ENCODE data around the gene C11orf68.
"Not testable (repeated sequence)": the region's sequence is repeated elsewhere in the genome, so short reads cannot be mapped to it uniquely, and the experiment has no call there.

The C11orf68 gene

DNA sequence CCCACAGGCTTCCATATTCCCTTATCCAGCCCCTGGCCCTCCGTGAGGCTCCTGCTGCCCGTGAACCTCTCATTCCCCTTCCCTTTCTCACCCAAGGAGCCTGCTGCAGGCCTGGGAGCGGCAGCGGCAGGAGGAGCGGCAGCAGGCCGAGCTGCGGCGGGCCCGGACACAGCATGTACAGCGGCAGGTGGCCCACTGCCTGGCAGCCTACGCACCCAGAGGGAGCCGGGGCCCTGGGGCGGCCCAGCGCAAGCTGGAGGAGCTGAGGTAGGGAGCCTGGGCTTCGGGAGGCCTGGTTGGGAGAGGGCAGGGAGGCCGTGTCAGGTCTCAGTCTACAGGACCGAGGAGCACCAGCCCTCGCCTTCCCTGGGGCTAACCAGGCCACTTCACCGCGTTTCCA is 34.6 kb upstream of the C11orf68 start:
- Histone ChIP-seq H3K36me3 (ENCODE audit: control insufficient read depth, insufficient read depth, low read length) (no peaks in the 10 kb centered on the region), H3K27me3 (ENCODE audit: control insufficient read depth, insufficient read depth, low read length) (no peaks in the 10 kb centered on the region), H3K9ac (ENCODE audit: low read depth, low read length) (no peak overlapping the region), H3K4me3 (ENCODE audit: low read depth, low read length) (no peak overlapping the region), H3K9me3 (ENCODE audit: control insufficient read depth, insufficient read depth, low read length) (no peaks in the 10 kb centered on the region), H3K4me1 (ENCODE audit: control insufficient read depth, insufficient read depth, low read length) (no peaks in the 10 kb centered on the region)

DNA sequence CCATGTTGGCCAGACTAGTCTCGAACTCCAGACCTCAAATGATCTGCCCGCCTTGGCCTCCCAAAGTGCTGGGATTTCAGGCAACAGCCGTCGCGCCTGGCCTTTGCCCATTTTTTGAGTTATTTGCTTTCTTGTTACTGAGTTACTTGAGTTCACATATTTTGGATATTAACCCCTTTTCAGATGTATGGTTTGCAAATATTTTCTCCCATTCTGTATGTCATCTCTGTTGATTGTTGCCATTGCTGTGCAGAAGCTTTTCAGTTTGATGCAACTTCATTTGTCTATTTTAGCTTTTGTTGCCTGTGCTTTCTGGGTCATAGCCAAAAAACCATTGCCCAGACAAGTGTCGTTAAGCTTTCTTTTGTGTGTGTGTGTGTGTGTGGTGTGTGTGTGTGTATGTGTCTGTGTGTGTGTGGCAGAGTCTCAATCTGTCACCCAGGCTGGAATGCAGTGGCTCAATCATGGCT is 33.2 kb upstream of the C11orf68 start:
- Histone ChIP-seq H3K36me3 (ENCODE audit: control insufficient read depth, insufficient read depth, low read length) (no peaks in the 10 kb centered on the region), H3K9ac (ENCODE audit: low read depth, low read length) (no peak overlapping the region), H3K9me3 (ENCODE audit: control insufficient read depth, insufficient read depth, low read length) (no peaks in the 10 kb centered on the region), H3K4me1 (ENCODE audit: control insufficient read depth, insufficient read depth, low read length) (no peaks in the 10 kb centered on the region), H3K4me3 (ENCODE audit: low read depth, low read length) (no peak overlapping the region), H3K27me3 (ENCODE audit: control insufficient read depth, insufficient read depth, low read length) (no peaks in the 10 kb centered on the region)

DNA sequence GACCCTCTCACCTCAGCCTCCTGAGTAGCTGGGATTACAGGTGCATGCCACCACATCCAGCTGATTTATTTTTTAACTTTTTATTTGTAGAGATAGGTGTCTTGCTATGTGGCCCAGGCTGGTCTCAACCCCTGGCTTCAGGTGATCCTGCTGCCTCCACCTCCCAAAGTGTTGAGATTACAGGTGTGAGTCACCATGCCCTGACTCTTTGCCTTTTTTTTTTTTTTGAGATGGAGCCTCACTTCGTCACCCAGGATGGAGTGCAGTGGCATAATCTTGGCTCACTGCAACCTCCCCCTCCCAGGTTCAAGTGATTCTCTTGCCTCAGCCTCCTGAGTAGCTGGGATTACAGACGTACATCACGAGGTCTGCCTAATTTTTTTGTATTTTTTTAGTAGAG is 32.8 kb upstream of the C11orf68 start:
- H3K4me3 ChIP-seq (ENCODE audit: low read depth, low read length); H3K4me1 ChIP-seq (ENCODE audit: control insufficient read depth, insufficient read depth, low read length); H3K9me3 ChIP-seq (ENCODE audit: control insufficient read depth, insufficient read depth, low read length); H3K9ac ChIP-seq (ENCODE audit: low read depth, low read length); H3K27me3 ChIP-seq (ENCODE audit: control insufficient read depth, insufficient read depth, low read length); H3K36me3 ChIP-seq (ENCODE audit: control insufficient read depth, insufficient read depth, low read length): not testable (repeated sequence)

DNA sequence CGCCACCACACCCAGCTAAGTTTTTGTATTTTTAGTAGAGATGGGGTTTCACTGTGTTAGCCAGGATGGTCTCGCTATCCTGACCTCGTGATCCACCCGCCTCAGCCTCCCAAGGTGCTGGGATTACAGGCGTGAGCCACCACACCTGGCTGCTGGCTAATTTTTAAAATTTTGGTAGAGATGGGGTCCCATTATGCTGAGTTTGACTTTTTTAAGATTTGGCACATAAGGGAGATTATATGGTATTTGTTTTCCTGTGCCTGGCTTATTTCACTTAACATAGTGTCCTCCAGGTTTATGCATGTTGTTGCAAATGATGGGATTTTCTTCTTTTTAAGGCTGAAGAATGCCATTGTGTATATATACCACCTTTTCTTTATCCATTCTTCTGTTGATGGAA is 31.8 kb upstream of the C11orf68 start:
- H3K4me3 ChIP-seq (ENCODE audit: low read depth, low read length); H3K9ac ChIP-seq (ENCODE audit: low read depth, low read length); H3K9me3 ChIP-seq (ENCODE audit: control insufficient read depth, insufficient read depth, low read length); H3K4me1 ChIP-seq (ENCODE audit: control insufficient read depth, insufficient read depth, low read length); H3K27me3 ChIP-seq (ENCODE audit: control insufficient read depth, insufficient read depth, low read length); H3K36me3 ChIP-seq (ENCODE audit: control insufficient read depth, insufficient read depth, low read length): not testable (repeated sequence)

DNA sequence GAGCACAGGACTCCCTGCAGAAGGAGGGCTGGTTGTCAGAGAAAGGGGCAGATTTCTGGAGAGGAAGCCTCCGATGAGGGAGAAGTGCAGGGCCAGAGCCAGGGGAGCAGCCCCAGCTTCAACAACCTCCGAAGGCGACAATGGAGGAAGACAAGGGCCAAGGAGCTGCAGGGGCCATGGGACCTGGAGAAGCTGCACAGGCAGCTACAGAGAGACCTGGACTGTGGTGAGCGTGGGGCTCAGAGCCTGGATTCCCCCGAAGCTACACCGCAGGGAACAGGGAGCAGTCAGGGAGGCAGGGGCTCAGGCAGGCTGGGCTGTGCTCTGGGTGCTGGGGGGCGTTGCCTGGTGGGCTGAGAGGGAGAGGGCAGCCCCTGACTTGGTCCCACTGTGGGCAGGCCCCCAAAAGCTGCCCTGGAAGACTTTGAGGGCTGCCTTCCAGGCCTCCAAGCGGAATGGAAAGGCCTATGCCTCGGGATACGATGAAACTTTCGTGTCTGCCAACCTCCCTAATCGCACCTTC is 28.8 kb upstream of the C11orf68 start:
- H3K27me3 ChIP-seq (ENCODE audit: control insufficient read depth, insufficient read depth, low read length), result no peaks in the 10 kb centered on the region
- no peaks in the 10 kb centered on the region for H3K9me3 ChIP-seq (ENCODE audit: control insufficient read depth, insufficient read depth, low read length)
- H3K36me3 ChIP-seq (ENCODE audit: control insufficient read depth, insufficient read depth, low read length), result no peaks in the 10 kb centered on the region
- peaks cover 14% of the 10 kb centered on the region for H3K4me1 ChIP-seq (ENCODE audit: control insufficient read depth, insufficient read depth, low read length)
- no peak overlapping the region for H3K4me3 ChIP-seq (ENCODE audit: low read depth, low read length)
- no peak overlapping the region for H3K9ac ChIP-seq (ENCODE audit: low read depth, low read length)

DNA sequence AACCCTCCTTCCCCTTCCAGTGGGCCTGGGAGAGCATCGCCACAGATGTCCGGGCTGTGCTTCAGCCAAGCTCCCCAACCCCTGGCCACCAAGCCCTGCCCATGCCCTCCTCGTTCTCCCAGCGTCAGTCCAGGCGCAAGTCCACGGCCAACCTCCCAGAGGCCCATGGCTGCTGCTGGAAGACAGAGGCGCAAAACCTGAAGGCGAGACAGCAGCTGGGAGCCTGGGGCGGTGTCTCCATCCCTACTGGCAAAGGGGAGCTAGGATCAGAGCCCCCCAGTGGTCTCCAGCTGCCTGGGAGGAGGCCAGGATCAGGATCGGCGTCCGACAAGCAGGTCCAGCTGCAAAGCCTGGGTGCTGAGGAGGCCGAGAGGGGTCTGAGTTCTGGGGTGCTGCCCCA is 28.3 kb upstream of the C11orf68 start:
- H3K27me3 ChIP-seq (ENCODE audit: control insufficient read depth, insufficient read depth, low read length), result no peaks in the 10 kb centered on the region
- no peaks in the 10 kb centered on the region for H3K36me3 ChIP-seq (ENCODE audit: control insufficient read depth, insufficient read depth, low read length)
- no peaks in the 10 kb centered on the region for H3K9me3 ChIP-seq (ENCODE audit: control insufficient read depth, insufficient read depth, low read length)
- no peak overlapping the region for H3K4me3 ChIP-seq (ENCODE audit: low read depth, low read length)
- peaks cover 14% of the 10 kb centered on the region for H3K4me1 ChIP-seq (ENCODE audit: control insufficient read depth, insufficient read depth, low read length)
- H3K9ac ChIP-seq (ENCODE audit: low read depth, low read length), result peak overlapping the region; percentile 4

DNA sequence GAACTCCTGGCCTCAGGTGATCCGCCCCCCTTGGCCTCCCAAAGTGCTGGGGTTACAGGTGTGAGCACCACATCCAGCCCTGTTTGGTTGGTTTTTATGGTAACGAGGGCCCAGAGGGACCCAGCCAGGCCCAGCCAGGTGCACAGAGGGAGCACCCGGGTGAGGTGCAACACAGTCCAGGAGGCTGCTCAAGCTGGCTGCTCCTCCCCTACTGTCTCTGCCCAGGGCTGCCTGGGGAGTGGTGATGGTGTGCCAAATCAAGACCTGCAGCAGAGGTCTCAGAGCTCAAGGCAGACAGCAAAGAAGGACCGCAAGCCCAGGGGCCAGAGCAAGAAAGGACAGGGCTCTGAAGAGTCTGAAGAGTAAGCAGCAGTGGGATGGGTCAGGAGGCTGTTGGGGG is 27.8 kb upstream of the C11orf68 start:
- Histone ChIP-seq H3K27me3 (ENCODE audit: control insufficient read depth, insufficient read depth, low read length) (no peaks in the 10 kb centered on the region), H3K36me3 (ENCODE audit: control insufficient read depth, insufficient read depth, low read length) (no peaks in the 10 kb centered on the region), H3K4me1 (ENCODE audit: control insufficient read depth, insufficient read depth, low read length) (peaks cover 14% of the 10 kb centered on the region), H3K9ac (ENCODE audit: low read depth, low read length) (peak overlapping the region; percentile 4), H3K4me3 (ENCODE audit: low read depth, low read length) (no peak overlapping the region), H3K9me3 (ENCODE audit: control insufficient read depth, insufficient read depth, low read length) (no peaks in the 10 kb centered on the region)

DNA sequence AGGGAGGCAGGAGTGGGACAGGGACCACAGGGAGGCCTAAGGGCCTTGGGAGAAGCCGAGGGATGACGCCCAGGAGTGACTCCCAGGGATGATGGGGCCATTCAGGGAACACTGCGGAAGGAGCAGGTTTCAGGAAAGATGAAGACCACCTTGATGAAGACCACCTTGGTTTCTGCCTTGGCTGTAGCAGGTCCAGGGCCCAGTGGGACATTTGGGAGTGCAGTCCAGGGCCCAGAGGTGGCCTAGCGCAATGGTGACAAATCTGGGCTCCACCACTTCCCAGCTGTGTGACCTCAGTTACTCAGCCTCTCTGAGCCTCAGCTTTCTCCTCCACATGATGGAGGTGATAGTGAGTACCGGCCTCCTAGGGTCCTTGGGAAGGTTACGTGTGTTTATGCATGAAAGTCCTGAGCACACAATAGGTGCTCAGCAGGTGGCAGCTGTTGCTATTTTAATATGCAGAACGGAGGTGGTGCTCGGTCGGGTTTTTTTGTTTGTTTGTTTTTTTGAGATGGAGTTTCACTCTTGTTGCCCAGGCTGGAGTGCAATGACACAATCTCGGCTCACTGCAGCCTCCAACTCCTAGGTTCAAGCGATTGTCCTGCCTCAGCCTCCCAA is 27.2 kb upstream of the C11orf68 start:
- Histone ChIP-seq H3K9ac (ENCODE audit: low read depth, low read length) (no peak overlapping the region), H3K27me3 (ENCODE audit: control insufficient read depth, insufficient read depth, low read length) (no peaks in the 10 kb centered on the region), H3K4me1 (ENCODE audit: control insufficient read depth, insufficient read depth, low read length) (peaks cover 18% of the 10 kb centered on the region), H3K36me3 (ENCODE audit: control insufficient read depth, insufficient read depth, low read length) (no peaks in the 10 kb centered on the region), H3K9me3 (ENCODE audit: control insufficient read depth, insufficient read depth, low read length) (no peaks in the 10 kb centered on the region), H3K4me3 (ENCODE audit: low read depth, low read length) (peak overlapping the region; percentile 53)

DNA sequence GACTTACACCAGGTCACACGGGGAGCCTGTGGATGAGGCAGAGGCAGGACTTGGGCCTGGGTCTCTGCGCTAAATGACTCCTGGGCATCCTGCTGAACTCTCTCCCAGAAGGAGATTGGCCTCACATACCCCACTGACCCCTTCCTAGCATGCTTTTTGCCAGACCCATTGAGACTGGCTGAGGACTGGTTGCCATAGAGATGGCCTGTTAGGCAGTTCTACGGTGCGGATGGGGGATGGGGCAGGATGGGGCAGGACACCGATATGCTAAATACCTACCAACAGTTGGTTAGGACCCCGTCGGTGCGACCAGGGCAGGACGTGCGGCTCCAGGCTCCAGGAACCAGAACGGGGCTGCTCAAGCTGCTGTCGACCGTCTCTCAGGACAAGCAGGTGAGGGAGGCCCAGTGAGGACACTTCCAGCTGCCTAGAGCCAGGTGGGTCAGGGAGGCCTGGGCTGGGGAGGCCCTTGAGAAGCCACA is 26.6 kb upstream of the C11orf68 start, which contains the start of gene TSGA10IP:
TSS of gene TSGA10IP (plus strand) at position 51 of the 482 bp plus-strand sequence. CDS start at position 247, 196 bp downstream.
- peak within 1 kb of the TSS; percentile 47 for H3K9ac ChIP-seq (ENCODE audit: low read depth, low read length)
- peak within 1 kb of the TSS; percentile 53 for H3K4me3 ChIP-seq (ENCODE audit: low read depth, low read length)
- H3K9me3 ChIP-seq (ENCODE audit: control insufficient read depth, insufficient read depth, low read length), result no peaks in the 10 kb centered on the region
- H3K27me3 ChIP-seq (ENCODE audit: control insufficient read depth, insufficient read depth, low read length), result no peaks in the 10 kb centered on the region
- no peaks in the 10 kb centered on the region for H3K36me3 ChIP-seq (ENCODE audit: control insufficient read depth, insufficient read depth, low read length)
- H3K4me1 ChIP-seq (ENCODE audit: control insufficient read depth, insufficient read depth, low read length), result peaks cover 18% of the 10 kb centered on the region

DNA sequence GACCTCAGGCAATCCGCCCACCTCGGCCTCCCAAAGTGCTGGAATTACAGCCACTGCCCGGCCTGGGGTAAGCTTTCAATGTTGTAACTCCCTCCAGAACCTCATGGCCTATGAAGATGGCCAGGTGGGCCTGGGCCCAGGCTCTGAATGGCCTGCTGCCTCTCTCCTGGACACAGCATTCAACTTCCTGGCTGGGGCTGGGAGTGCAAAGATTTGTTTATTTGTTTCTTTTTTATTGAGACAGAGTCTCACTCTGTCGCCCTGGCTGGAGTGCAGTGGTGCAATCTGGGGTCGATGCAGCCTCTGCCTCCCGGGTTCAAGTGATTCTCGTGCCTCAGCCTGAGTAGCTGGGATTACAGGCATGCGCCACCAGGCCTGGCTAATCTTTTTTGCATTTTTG is 25.9 kb upstream of the C11orf68 start:
- Histone ChIP-seq H3K27me3 (ENCODE audit: control insufficient read depth, insufficient read depth, low read length) (no peaks in the 10 kb centered on the region), H3K4me3 (ENCODE audit: low read depth, low read length) (no peak overlapping the region), H3K9me3 (ENCODE audit: control insufficient read depth, insufficient read depth, low read length) (no peaks in the 10 kb centered on the region)

DNA sequence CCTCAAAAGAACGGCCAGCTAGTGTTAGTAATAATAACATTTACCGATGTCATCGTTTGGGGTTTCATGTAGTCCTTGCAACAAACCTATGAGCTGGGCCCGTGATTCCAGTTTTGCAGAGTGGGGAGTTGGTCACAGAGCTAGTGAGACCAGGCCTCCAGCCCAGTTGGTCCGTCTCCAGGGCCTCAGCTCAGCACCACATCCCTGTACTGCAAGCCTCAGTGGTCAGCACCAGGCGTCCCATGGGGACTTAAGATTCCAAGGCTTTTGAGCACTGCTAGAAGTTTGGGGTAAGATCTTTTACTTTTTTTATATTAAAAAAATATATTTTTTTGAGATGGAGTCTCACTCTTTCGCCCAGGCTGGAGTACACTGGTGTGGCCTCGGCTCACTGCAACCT is 25.3 kb upstream of the C11orf68 start:
- H3K36me3 ChIP-seq (ENCODE audit: control insufficient read depth, insufficient read depth, low read length), result no peaks in the 10 kb centered on the region

More for the DNA sequence above, 25.9 kb upstream of the C11orf68 start:
- H3K4me1 ChIP-seq (ENCODE audit: control insufficient read depth, insufficient read depth, low read length), result peaks cover 18% of the 10 kb centered on the region
- H3K36me3 ChIP-seq (ENCODE audit: control insufficient read depth, insufficient read depth, low read length), result no peaks in the 10 kb centered on the region
- H3K9ac ChIP-seq (ENCODE audit: low read depth, low read length), result peak overlapping the region; percentile 47

DNA sequence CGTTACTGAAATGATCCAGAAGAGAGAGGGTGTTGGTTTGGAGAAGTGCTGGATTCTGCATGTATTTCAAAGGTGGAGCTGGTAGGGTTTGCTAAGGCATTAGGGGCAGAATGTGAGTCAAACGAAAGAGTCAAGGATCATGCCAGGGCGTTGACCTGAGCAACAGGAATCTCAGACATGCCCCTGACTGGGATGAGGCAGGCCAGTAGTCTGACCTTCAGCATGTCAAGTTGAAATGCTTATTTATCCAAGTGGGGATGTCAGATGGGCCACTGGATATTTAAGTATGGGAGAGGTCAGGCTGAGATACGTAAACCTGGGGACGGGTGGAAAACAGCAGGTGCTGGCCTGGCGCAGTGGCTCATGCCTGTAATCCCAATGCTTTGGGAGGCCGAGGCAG is 23.7 kb upstream of the C11orf68 start:
- Histone ChIP-seq H3K9ac (ENCODE audit: low read depth, low read length) (no peak overlapping the region), H3K4me3 (ENCODE audit: low read depth, low read length) (no peak overlapping the region), H3K4me1 (ENCODE audit: control insufficient read depth, insufficient read depth, low read length) (peaks cover 18% of the 10 kb centered on the region), H3K36me3 (ENCODE audit: control insufficient read depth, insufficient read depth, low read length) (no peaks in the 10 kb centered on the region), H3K9me3 (ENCODE audit: control insufficient read depth, insufficient read depth, low read length) (no peaks in the 10 kb centered on the region), H3K27me3 (ENCODE audit: control insufficient read depth, insufficient read depth, low read length) (no peaks in the 10 kb centered on the region)

More for the DNA sequence above, 25.3 kb upstream of the C11orf68 start:
- Histone ChIP-seq H3K27me3 (ENCODE audit: control insufficient read depth, insufficient read depth, low read length) (no peaks in the 10 kb centered on the region), H3K4me3 (ENCODE audit: low read depth, low read length) (no peak overlapping the region), H3K9ac (ENCODE audit: low read depth, low read length) (no peak overlapping the region), H3K9me3 (ENCODE audit: control insufficient read depth, insufficient read depth, low read length) (no peaks in the 10 kb centered on the region), H3K4me1 (ENCODE audit: control insufficient read depth, insufficient read depth, low read length) (peaks cover 18% of the 10 kb centered on the region)

Measured in iPS-15b (cell line).